MM.1S (cell line): Measurements from ENCODE around the gene ETV4.

ENCODE experiments used
- DNase-seq: peaks from one replicate; pipeline ENCODE4 v3.0.0-alpha.2; 2015
- H2AFZ ChIP-seq: fragments of 300-600 bp; sonication (generic); 2 replicates; pipeline ENCODE4 v1.6.0; 2016; ENCODE audit warnings: antibody characterized with exemption, low read length
- H3F3A ChIP-seq: fragments of 300-600 bp; sonication (generic); 2 replicates; pipeline ENCODE4 v1.6.1; 2016; ENCODE audit warnings: mild to moderate bottlenecking, antibody characterized with exemption, low read length, moderate library complexity, mixed read lengths; ENCODE audit not compliant: insufficient read depth
- H3K27ac ChIP-seq: fragments of 300-600 bp; sonication (generic); 2 replicates; pipeline ENCODE4 v1.5.1; 2016; ENCODE audit warnings: mild to moderate bottlenecking, low read length
- H3K27me3 ChIP-seq: fragments of 300-600 bp; sonication (generic); replicated peaks from 2 replicates; pipeline ENCODE4 v1.6.0; 2016; ENCODE audit warnings: low read length; ENCODE audit not compliant: insufficient read depth
- H3K36me3 ChIP-seq: fragments of 300-600 bp; sonication (generic); replicated peaks from 2 replicates; pipeline ENCODE4 v1.6.1; 2016; ENCODE audit warnings: mild to moderate bottlenecking, low read length, mixed read lengths; ENCODE audit not compliant: insufficient read depth
- H3K4me1 ChIP-seq: fragments of 300-600 bp; sonication (generic); 2 replicates; pipeline ENCODE4 v1.6.1; 2016; ENCODE audit warnings: low read length, mixed read lengths
- H3K4me2 ChIP-seq: fragments of 300-600 bp; sonication (generic); 2 replicates; pipeline ENCODE4 v1.6.0; 2016; ENCODE audit warnings: low read depth, low read length
- H3K4me3 ChIP-seq: fragments of 300-600 bp; sonication (generic); 2 replicates; pipeline ENCODE4 v1.5.1; 2016; ENCODE audit warnings: low read length, mixed read lengths
- H3K79me2 ChIP-seq: fragments of 300-600 bp; sonication (generic); 2 replicates; pipeline ENCODE4 v1.6.1; 2016; ENCODE audit warnings: mixed run types, low read length, mixed read lengths
- H3K9ac ChIP-seq: fragments of 300-600 bp; sonication (generic); 2 replicates; pipeline ENCODE4 v1.6.1; 2016; ENCODE audit warnings: low read length, mixed read lengths
- H3K9me2 ChIP-seq: fragments of 300-600 bp; sonication (generic); replicated peaks from 2 replicates; pipeline ENCODE4 v1.6.1; 2016; ENCODE audit warnings: mild to moderate bottlenecking, low read length, mixed read lengths; ENCODE audit not compliant: insufficient read depth
- H3K9me3 ChIP-seq: fragments of 300-600 bp; sonication (generic); replicated peaks from 2 replicates; pipeline ENCODE4 v1.6.1; 2016; ENCODE audit warnings: mild to moderate bottlenecking, low read length, mixed read lengths; ENCODE audit not compliant: insufficient read depth
- H4K20me1 ChIP-seq: fragments of 300-600 bp; sonication (generic); 2 replicates; pipeline ENCODE4 v1.6.1; 2016; ENCODE audit warnings: mild to moderate bottlenecking, low read length, moderate library complexity, mixed read lengths; ENCODE audit not compliant: insufficient read depth
- EZH2 ChIP-seq: fragments of 300-600 bp; sonication (generic); optimal IDR thresholded peaks from 2 replicates; pipeline ENCODE3; 2017; ENCODE audit warnings: low read depth, mild to moderate bottlenecking, antibody characterized with exemption, low read length, mixed read lengths
- EZH2phosphoT487 ChIP-seq: fragments of 300-600 bp; sonication (generic); IDR thresholded peaks from 2 replicates; pipeline ENCODE4 v1.6.1; 2018; ENCODE audit warnings: antibody characterized with exemption, low read length
- TF ChIP-seq, protein P1 (sequence below): fragments of 300-600 bp; sonication (generic); IDR thresholded peaks from 2 replicates; pipeline ENCODE4 v1.5.1; 2016; ENCODE audit warnings: antibody characterized with exemption, low read length, mixed read lengths

ETV4 gene

DNA sequence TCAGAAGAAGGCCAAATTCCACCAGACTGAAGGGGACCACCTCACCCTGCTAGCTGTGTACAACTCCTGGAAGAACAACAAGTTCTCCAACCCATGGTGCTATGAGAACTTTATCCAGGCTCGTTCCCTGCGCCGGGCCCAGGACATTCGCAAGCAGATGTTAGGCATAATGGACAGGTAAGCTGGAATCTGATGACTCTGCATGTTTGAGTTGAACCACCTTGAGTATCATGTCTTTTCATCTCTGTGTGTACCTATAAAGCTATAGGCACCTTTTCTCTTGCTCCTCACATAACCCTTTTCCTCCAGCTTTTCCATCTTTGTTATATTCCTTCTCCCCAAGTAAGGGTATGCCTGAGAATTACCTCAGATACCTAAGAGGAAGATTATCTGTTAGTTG lies 24.8 kb downstream of the ETV4 start:
- DNase-seq, result no peak
- Histone ChIP-seq H3K9me3 (no peaks in the 10 kb centered on the region), H3K4me2 (no peak overlapping the region), H2AFZ (no peak overlapping the region), H3K79me2 (no peaks in the 10 kb centered on the region), H3K9me2 (no peaks in the 10 kb centered on the region), H3K4me3 (no peak overlapping the region), H3K4me1 (no peaks in the 10 kb centered on the region), H3K27ac (no peak overlapping the region), H4K20me1 (no peaks in the 10 kb centered on the region), H3K9ac (no peak overlapping the region), H3F3A (no peaks in the 10 kb centered on the region), H3K36me3 (peaks cover 15% of the 10 kb centered on the region; the same call in 1 of the 2 replicates), H3K27me3 (no peaks in the 10 kb centered on the region)
- TF ChIP-seq EZH2phosphoT487 (no peak), EZH2 (no peak)
- TF ChIP-seq, protein P1, sequence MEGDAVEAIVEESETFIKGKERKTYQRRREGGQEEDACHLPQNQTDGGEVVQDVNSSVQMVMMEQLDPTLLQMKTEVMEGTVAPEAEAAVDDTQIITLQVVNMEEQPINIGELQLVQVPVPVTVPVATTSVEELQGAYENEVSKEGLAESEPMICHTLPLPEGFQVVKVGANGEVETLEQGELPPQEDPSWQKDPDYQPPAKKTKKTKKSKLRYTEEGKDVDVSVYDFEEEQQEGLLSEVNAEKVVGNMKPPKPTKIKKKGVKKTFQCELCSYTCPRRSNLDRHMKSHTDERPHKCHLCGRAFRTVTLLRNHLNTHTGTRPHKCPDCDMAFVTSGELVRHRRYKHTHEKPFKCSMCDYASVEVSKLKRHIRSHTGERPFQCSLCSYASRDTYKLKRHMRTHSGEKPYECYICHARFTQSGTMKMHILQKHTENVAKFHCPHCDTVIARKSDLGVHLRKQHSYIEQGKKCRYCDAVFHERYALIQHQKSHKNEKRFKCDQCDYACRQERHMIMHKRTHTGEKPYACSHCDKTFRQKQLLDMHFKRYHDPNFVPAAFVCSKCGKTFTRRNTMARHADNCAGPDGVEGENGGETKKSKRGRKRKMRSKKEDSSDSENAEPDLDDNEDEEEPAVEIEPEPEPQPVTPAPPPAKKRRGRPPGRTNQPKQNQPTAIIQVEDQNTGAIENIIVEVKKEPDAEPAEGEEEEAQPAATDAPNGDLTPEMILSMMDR, result no peak

DNA sequence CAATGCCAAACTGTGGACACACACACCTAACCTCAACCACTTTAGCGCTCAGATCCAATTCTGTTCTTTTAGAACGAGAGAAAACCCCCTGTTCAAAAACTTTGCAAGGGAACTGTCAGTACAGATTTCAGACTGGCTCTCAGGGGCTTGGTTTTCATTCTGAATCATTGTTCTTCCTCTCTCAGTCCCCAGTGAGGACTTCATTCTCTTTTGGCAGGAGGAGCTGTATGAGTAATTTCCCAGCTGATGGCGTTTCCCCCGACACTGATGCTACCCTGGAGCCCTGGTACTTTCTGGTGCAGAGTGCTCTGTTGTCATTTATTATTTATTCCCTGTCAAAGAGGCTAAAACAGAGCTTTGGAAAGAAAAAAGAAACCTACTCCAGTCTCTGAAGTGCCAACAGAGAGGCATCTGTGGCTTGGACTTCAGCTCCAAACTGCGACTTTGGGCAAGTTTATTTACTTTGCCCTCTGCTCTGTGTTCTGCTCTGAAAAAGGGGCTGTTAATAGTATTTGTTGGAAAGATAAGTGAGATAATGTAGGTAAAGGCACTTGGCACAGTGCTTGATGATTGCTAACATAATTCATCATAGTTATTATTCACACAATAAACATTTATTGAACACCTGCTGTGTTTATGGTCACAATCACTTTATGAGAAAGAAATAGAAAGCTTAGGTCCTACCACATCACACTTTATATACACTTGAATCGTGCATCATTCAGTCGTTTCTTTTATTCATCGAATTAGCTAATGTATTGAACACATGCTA lies 28.3 kb downstream of the ETV4 start:
- Histone ChIP-seq H3F3A (no peaks in the 10 kb centered on the region), H3K4me2 (no peak overlapping the region), H4K20me1 (no peaks in the 10 kb centered on the region), H3K27ac (no peak overlapping the region), H3K9me3 (no peaks in the 10 kb centered on the region), H3K36me3 (0 out of 2 replicates have a peak, but pooled peaks cover 10% of the 10 kb centered on the region), H3K9ac (no peak overlapping the region), H2AFZ (no peak overlapping the region), H3K4me1 (no peaks in the 10 kb centered on the region), H3K9me2 (no peaks in the 10 kb centered on the region), H3K27me3 (no peaks in the 10 kb centered on the region), H3K79me2 (no peaks in the 10 kb centered on the region), H3K4me3 (no peak overlapping the region)
- DNase-seq, result no peak
- TF ChIP-seq, protein P1, result no peak
- TF ChIP-seq EZH2, result no peak
- TF ChIP-seq EZH2phosphoT487, result no peak

DNA sequence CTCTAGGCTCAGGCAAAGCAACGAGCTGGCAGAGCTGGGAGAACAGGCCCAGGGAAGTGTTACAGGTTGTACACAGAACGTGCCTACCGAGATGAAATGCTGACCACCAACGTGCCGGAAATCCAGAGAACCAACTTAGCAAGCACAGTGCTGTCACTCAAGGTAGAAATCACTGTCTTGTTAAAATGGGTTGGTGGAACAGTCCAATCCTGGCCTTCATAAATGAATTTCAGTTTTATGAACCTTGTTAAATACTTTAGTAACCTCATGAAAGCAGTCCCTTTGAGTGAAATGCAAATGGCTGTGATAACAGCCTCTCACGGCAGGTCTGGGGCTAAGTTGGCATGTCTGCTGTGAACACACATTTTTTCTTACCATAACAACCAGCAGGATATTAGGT lies 29.0 kb downstream of the ETV4 start:
- Histone ChIP-seq H3K9me3 (no peaks in the 10 kb centered on the region), H2AFZ (no peak overlapping the region), H3K4me1 (no peaks in the 10 kb centered on the region), H3K4me3 (no peak overlapping the region), H3K27ac (no peak overlapping the region), H3K27me3 (no peaks in the 10 kb centered on the region), H3F3A (no peaks in the 10 kb centered on the region), H4K20me1 (no peaks in the 10 kb centered on the region), H3K79me2 (no peaks in the 10 kb centered on the region), H3K9me2 (no peaks in the 10 kb centered on the region), H3K9ac (no peak overlapping the region), H3K36me3 (0 out of 2 replicates have a peak, but pooled peaks cover 10% of the 10 kb centered on the region), H3K4me2 (no peak overlapping the region)
- DNase-seq, result no peak
- TF ChIP-seq, protein P1, result no peak
- no peak for TF ChIP-seq EZH2phosphoT487
- TF ChIP-seq EZH2, result no peak
